GM13976 (cell line): ENCODE data around the gene CNGB1.

Experiments
- DNase-seq: peaks from one replicate; pipeline ENCODE4 v3.0.0; 2012; ENCODE audit warnings: low spot score
- CTCF ChIP-seq: IDR thresholded peaks from 2 replicates; pipeline ENCODE4 v1.5.1; 2012; ENCODE audit warnings: borderline replicate concordance, mild to moderate bottlenecking; ENCODE audit not compliant: insufficient read depth; ENCODE audit errors: extremely low read depth, missing control alignments, control extremely low read depth
- in situ Hi-C: fragments of 300-500 bp; cut with MboI; formaldehyde crosslinking; loops from one replicate; pipeline ENCODE4 v1.12.0; 2022; ENCODE audit warnings: low sequenced_read_pairs, mixed read lengths, inconsistent platforms; ENCODE audit not compliant: unreplicated experiment

CNGB1 gene

GRCh38 chr16:57993897-57994296, 23.0 kb upstream of the CNGB1 start:
- in situ Hi-C loops, result no loop called here
- no peak for TF ChIP-seq CTCF
- DNase-seq, result no peak

GRCh38 chr16:57993438-57993837, 22.5 kb upstream of the CNGB1 start:
- no peak for TF ChIP-seq CTCF
- no peak for DNase-seq
- in situ Hi-C loops, result no loop called here

GRCh38 chr16:57992084-57992483, 21.2 kb upstream of the CNGB1 start:
- no peak for TF ChIP-seq CTCF
- no peak for DNase-seq
- in situ Hi-C loops, result no loop called here

GRCh38 chr16:57991551-57992059, 20.7 kb upstream of the CNGB1 start:
- no peak for DNase-seq
- no peak for TF ChIP-seq CTCF
- in situ Hi-C loops, result no loop called here

GRCh38 chr16:57988929-57989328, 18.0 kb upstream of the CNGB1 start:
- DNase-seq, result no peak
- in situ Hi-C loops, result no loop called here
- TF ChIP-seq CTCF, result no peak

- in situ Hi-C loops, result no loop called here
- no peak for TF ChIP-seq CTCF
- DNase-seq, result no peak
Measured at GRCh38 chr16:57987441-57988177, 16.7 kb upstream of the CNGB1 start.
